CD4-positive, alpha-beta T cell (primary cell): ENCODE measurements around the gene ABCA2. TPM values are rescaled to one million over a fixed set of nuclear protein-coding genes. Genes with fewer than 3 reads are reported as not detected.

Experiments
- ATAC-seq: fragments of 200-7000 bp; cut with Tn5 transposase; one replicate; pipeline ENCODE4 v1.10.0; 2022; ENCODE audit warnings: mild to moderate bottlenecking; ENCODE audit not compliant: poor library complexity
- CTCF ChIA-PET: fragments of 350-600 bp; sonication (Branson Sonifier 250); formaldehyde crosslinking; loops from one replicate; lab custom pipeline; 2021; ENCODE audit warnings: antibody characterized with exemption, inconsistent platforms; lab: Charles Lee
- POLR2A ChIA-PET: fragments of 350-600 bp; sonication (Branson Sonifier 250); formaldehyde crosslinking; loops from one replicate; lab custom pipeline; 2021; ENCODE audit warnings: antibody characterized with exemption, inconsistent platforms; lab: Charles Lee
- DNase-seq, 14 experiments: peaks; one replicate each; pipeline ENCODE4 v3.0.0-alpha.2; 2013 to 2020; ENCODE audit warnings: mixed read lengths in 2 of 14
- H3K27ac ChIP-seq, 2 donors: one replicate each; pipeline versions ENCODE4 v1.5.1 to v1.7.0; 2013; ENCODE audit warnings: low read length in 2 of 2, low read depth in 1 of 2, mild to moderate bottlenecking in 1 of 2
- H3K27me3 ChIP-seq, 2 experiments: 1 replicate in 1 of 2; 2 replicates in 1 of 2; pipeline versions ENCODE4 v1.6.1 to v1.7.0; 2013; ENCODE audit warnings: low read length in 2 of 2, control low read depth in 1 of 2, mild to moderate bottlenecking in 1 of 2, moderate library complexity in 1 of 2; ENCODE audit not compliant: insufficient read depth in 2 of 2, control insufficient read depth in 1 of 2
- H3K36me3 ChIP-seq: one replicate; pipeline ENCODE4 v1.6.1; 2013; ENCODE audit warnings: low read length, control low read depth; ENCODE audit not compliant: insufficient read depth
- H3K4me1 ChIP-seq: one replicate; pipeline ENCODE4 v1.6.1; 2013; ENCODE audit warnings: low read length, control low read depth; ENCODE audit not compliant: insufficient read depth
- H3K4me3 ChIP-seq: one replicate; pipeline ENCODE4 v1.5.1; 2013; ENCODE audit warnings: mild to moderate bottlenecking, low read length, moderate library complexity
- H3K9me3 ChIP-seq, 2 experiments: 1 replicate in 1 of 2; 2 replicates in 1 of 2; pipeline versions ENCODE4 v1.6.1 to v1.7.0; 2013; ENCODE audit warnings: low read length in 2 of 2, mild to moderate bottlenecking in 2 of 2, control low read depth in 1 of 2, moderate library complexity in 1 of 2; ENCODE audit not compliant: control insufficient read depth in 1 of 2, insufficient read depth in 1 of 2
- H3K27ac Mint-ChIP-seq: one replicate; pipeline ENCODE4 v1.8.0; 2020; ENCODE audit warnings: mixed read lengths
- H3K27me3 Mint-ChIP-seq: one replicate; pipeline ENCODE4 v1.8.0; 2021; ENCODE audit warnings: mixed read lengths
- H3K36me3 Mint-ChIP-seq: one replicate; pipeline ENCODE4 v1.8.0; 2021; ENCODE audit warnings: low read depth, mixed read lengths
- H3K4me1 Mint-ChIP-seq: one replicate; pipeline ENCODE4 v1.8.0; 2021; ENCODE audit warnings: low read depth, mixed read lengths
- H3K4me3 Mint-ChIP-seq: one replicate; pipeline ENCODE4 v1.8.0; 2020; ENCODE audit warnings: mild to moderate bottlenecking, mixed read lengths
- H3K9me3 Mint-ChIP-seq: one replicate; pipeline ENCODE4 v1.8.0; 2020; ENCODE audit warnings: mixed read lengths
- intact Hi-C, 2 experiments: fragments of 100-400 bp; cut with DNase I in 1 of 2; cut with micrococcal nuclease in 1 of 2; formaldehyde crosslinking; loops; one replicate each; pipeline versions ENCODE4 v1.15.1 to v1.9.0; 2023 to 2025; cut with DNase I, micrococcal nuclease
- total RNA-seq, 174 experiments: library from RNA in 2 of 174; stranded (reverse) in 2 of 174; gene quantifications; one replicate each; pipeline ENCODE4 v1.2.3 and lab custom pipeline; 2021 to 2026
- TF ChIP-seq, protein P1 (sequence below): fragments of 200-600 bp; IDR thresholded peaks from one replicate; pipeline ENCODE4 v1.8.0; 2022; ENCODE audit warnings: antibody characterized with exemption, mild to moderate bottlenecking

The ABCA2 gene
- total RNA-seq, 2 experiments from 2014 or later: 80.1 to 86.8 TPM

DNA sequence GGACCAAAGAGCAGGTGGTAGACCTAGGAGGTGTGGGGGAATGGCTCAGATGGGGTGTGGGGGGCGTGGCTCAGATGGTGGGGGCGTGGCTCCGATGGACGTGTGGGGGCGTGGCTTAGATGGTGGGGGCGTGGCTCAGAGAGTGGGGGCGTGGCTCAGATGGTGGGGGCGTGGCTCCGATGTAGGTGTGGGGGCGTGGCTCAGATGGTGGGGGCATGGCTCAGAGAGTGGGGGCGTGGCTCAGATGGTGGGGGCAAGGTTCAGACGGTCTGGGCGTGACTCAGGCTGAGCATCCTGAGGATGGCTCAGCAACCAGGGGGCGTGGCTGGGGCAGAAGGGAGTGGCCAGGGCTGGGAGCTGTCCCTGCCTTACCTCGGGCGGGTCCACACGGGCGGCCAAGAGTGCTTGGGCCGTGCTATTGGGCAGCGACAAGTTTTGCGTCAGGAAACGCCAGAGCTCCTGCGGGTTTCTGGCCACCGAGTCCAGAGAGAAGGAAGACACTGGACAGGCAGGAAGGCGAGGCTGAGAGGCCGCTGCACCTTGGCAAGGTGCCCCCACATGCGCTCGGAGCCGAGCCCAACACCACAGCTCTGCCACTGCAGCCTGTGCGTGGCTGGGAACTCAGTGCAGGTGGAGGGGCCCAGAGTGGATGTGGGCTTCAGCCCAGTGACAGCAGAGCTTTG is 5.9 kb downstream of the ABCA2 start:
- ATAC-seq: peak; percentile 86
- peak; percentile 44 to 90 (median 65) for DNase-seq
- Mint-ChIP-seq H3K27me3 (no peaks in the 10 kb centered on the region), H3K27ac (no peak overlapping the region), H3K36me3 (peaks cover under 1% of the 10 kb centered on the region), H3K4me1 (peaks cover 10% of the 10 kb centered on the region), H3K4me3 (peak overlapping the region; percentile 54), H3K9me3 (no peaks in the 10 kb centered on the region)
- TF ChIP-seq, protein P1, sequence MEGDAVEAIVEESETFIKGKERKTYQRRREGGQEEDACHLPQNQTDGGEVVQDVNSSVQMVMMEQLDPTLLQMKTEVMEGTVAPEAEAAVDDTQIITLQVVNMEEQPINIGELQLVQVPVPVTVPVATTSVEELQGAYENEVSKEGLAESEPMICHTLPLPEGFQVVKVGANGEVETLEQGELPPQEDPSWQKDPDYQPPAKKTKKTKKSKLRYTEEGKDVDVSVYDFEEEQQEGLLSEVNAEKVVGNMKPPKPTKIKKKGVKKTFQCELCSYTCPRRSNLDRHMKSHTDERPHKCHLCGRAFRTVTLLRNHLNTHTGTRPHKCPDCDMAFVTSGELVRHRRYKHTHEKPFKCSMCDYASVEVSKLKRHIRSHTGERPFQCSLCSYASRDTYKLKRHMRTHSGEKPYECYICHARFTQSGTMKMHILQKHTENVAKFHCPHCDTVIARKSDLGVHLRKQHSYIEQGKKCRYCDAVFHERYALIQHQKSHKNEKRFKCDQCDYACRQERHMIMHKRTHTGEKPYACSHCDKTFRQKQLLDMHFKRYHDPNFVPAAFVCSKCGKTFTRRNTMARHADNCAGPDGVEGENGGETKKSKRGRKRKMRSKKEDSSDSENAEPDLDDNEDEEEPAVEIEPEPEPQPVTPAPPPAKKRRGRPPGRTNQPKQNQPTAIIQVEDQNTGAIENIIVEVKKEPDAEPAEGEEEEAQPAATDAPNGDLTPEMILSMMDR: no peak
- no peaks in the 10 kb centered on the region for H3K9me3 ChIP-seq
- H3K27ac ChIP-seq: no peak overlapping the region
- peaks cover 35% of the 10 kb centered on the region for H3K4me1 ChIP-seq
- CTCF ChIA-PET: interaction anchor here (1.1 kb wide), 2 partner anchors 13 kb away, joined by 5 to 6 read pairs; no protein-coding TSS in a partner anchor
- no peak overlapping the region for H3K4me3 ChIP-seq
- peaks cover 18% of the 10 kb centered on the region for H3K36me3 ChIP-seq
- POLR2A ChIA-PET: interaction anchor here (1.0 to 1.5 kb wide), 2 partner anchors 13 to 29 kb away, joined by 3 to 6 read pairs; partner anchors contain the start of gene PAXX
- no peaks in the 10 kb centered on the region for H3K27me3 ChIP-seq
- intact Hi-C loops: no loop called here

DNA sequence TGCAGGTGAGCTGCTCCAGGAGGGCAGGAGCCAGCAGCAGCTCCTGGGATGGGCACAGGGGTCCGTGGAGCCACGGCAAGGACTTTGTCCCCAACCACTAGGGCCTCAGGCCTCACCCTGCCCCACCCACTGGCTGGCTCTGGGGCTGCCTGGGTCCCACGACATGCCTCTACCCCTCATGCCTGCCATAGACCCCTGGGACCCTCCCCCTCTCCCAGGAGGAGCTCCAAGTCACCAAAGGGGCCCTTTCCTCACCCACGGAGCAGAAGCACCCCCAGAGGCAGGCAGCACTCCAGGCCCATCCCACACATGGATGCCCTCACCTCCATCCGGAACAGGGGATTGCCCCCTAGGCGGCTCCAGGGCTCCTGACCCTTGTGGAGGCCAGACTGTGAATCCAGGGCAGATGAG is 6.5 kb downstream of the ABCA2 start:
- intact Hi-C loops: no loop called here
- no peak for DNase-seq
- no peak for ATAC-seq
- Mint-ChIP-seq H3K9me3 (no peaks in the 10 kb centered on the region), H3K36me3 (peaks cover 5% of the 10 kb centered on the region), H3K27ac (no peak overlapping the region), H3K4me3 (no peak overlapping the region), H3K4me1 (peaks cover 6% of the 10 kb centered on the region), H3K27me3 (no peaks in the 10 kb centered on the region)
- TF ChIP-seq, protein P1: no peak
- H3K27me3 ChIP-seq: no peaks in the 10 kb centered on the region
- peaks cover 23% of the 10 kb centered on the region for H3K36me3 ChIP-seq
- H3K4me3 ChIP-seq: no peak overlapping the region
- POLR2A ChIA-PET: no interaction called here
- H3K9me3 ChIP-seq: no peaks in the 10 kb centered on the region
- no peak overlapping the region for H3K27ac ChIP-seq
- peaks cover 30% of the 10 kb centered on the region for H3K4me1 ChIP-seq
- CTCF ChIA-PET: interaction anchor here (1.1 kb wide), 1 partner anchor 14 kb away, joined by 5 read pairs; no protein-coding TSS in a partner anchor

DNA sequence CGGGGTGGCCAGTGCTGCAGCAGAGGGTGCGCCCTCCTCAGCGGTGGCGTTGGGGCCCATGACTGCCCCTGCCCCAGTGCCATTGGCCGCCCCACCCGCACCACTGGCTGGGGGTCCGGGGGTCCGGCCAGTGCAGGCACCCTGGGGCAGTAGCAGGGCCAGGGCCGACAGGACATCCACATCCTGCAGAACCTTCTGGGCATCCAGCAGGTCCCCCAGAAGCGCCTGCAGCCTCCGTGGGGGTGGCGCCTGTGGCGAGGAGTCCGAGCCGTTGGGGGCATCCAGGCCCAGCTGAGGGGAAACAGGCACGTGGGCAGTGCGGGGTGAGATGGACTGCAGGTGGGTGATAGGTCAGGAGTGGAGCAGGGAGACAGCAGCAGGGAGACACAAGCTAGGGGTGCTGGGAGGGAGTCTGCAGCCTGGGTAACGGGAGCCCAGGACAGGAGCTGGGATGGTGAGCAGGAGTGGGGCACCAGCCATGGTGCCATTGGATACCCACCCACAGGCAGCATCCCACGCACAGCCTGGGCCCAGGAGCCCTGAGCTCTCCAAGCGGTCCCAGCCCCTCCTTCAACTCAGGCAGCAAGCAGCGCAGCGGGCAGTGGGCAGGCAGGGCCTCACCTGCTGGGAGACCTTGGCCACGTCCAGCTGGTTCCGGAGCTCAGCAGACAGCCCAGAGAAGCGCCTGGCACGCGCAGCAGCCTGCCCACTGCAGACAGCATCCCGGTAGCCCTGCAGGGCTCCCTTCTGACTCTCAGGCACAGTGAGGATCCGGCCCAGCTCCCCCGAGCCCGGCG is 7.1 kb downstream of the ABCA2 start:
- intact Hi-C loops: no loop called here
- Mint-ChIP-seq H3K36me3 (peaks cover 5% of the 10 kb centered on the region), H3K4me3 (no peak overlapping the region), H3K27me3 (no peaks in the 10 kb centered on the region), H3K27ac (no peak overlapping the region), H3K4me1 (peaks cover 5% of the 10 kb centered on the region), H3K9me3 (no peaks in the 10 kb centered on the region)
- TF ChIP-seq, protein P1: no peak
- ChIA-PET CTCF (interaction anchor here (1.1 kb wide), 1 partner anchor 14 kb away, joined by 5 read pairs; no protein-coding TSS in a partner anchor), POLR2A (no interaction called here)
- Histone ChIP-seq H3K4me3 (no peak overlapping the region), H3K27ac (no peak overlapping the region), H3K27me3 (no peaks in the 10 kb centered on the region), H3K9me3 (no peaks in the 10 kb centered on the region), H3K36me3 (peaks cover 23% of the 10 kb centered on the region), H3K4me1 (peaks cover 24% of the 10 kb centered on the region)
- DNase-seq: no peak
- ATAC-seq: no peak
